GM18508 (cell line): ENCODE data around the gene TXLNA.

Experiments
- ATAC-seq: cut with Tn5 transposase; IDR thresholded peaks from one replicate; pipeline ENCODE4 v1.9.1; 2021; ENCODE audit warnings: moderate number of reproducible peaks; ENCODE audit not compliant: insufficient read depth, unreplicated experiment

The TXLNA gene

DNA sequence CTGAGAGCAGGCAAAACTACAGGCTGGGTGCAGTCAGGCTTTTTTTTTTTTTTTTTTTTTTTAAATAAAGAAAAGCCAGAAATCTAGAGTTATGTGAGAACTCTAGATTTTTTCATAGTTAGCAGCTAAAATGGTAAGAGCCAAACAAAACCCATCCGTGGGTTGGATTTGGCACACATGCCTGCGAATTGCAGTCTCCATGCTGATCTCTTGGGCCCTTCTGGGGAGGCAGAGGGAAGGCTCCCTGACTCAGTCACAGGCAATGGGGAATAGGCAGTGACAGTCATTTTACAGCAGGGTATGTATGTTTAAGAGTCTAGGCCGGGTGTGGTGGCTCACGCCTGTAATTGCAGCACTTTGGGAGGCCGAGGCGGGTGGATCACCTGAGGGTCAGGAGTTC, 2.6 kb downstream of the TXLNA start:
- no peak for ATAC-seq

GRCh38 chr1:32184650-32185049, 5.2 kb downstream of the TXLNA start:
- no peak for ATAC-seq

DNA sequence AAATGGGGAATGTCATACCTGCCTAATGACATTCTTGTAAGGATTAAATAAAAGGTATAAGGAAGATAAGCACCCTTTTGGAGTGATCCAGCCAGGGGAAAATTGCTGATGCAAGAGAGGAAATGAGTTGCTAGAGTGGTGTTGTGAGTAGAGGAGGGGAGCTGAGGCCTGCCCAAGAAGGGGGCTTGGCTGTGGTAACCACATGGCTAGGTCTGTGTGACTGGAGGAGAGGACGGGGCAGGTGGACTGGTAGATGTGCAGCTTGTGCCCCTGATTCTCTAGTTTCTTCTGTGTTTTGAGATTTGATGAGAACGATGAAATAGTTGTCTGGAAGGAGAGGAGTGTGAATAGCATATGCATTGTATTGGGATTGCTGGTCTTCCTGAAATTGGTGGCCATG, 6.6 kb downstream of the TXLNA start:
- ATAC-seq = no peak

DNA sequence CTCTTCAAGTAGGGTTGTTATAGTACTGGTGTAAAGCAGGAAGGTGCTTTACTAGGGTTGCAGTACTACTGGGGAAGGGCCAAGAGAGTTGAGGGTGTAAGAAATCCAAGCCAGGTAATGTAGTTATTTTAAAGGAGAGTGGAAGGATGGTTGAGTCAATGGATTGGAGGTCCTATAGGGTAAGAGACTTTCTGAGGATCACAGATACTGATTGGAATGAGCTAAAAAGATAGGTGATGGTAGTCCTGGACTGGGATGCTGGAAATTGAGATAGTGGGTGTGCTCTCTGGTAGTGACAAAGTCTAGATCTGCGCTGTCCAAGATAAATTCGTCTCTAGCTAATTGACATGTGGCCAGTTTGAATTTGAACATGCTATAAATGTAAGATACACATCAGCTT, 7.0 kb downstream of the TXLNA start:
- no peak for ATAC-seq

- no peak for ATAC-seq
Measured at GRCh38 chr1:32187850-32188249, 8.4 kb downstream of the TXLNA start.

- ATAC-seq = no peak
Measured at GRCh38 chr1:32192220-32192948, 12.9 kb downstream of the TXLNA start.

DNA sequence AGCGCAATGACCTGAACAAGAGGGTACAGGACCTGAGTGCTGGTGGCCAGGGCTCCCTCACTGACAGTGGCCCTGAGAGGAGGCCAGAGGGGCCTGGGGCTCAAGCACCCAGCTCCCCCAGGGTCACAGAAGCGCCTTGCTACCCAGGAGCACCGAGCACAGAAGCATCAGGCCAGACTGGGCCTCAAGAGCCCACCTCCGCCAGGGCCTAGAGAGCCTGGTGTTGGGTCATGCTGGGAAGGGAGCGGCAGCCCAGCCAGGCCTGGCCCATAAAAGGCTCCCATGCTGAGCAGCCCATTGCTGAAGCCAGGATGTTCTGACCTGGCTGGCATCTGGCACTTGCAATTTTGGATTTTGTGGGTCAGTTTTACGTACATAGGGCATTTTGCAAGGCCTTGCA, 15.5 kb downstream of the TXLNA start:
- no peak for ATAC-seq

- ATAC-seq = no peak
Measured at GRCh38 chr1:32195531-32195930, 16.1 kb downstream of the TXLNA start.

GRCh38 chr1:32195972-32196823, 16.7 kb downstream of the TXLNA start:
- ATAC-seq = no peak

- no peak for ATAC-seq
Measured at GRCh38 chr1:32197074-32197473, 17.6 kb downstream of the TXLNA start.

GRCh38 chr1:32197837-32198236, 18.4 kb downstream of the TXLNA start:
- no peak for ATAC-seq

- no peak for ATAC-seq
Measured at GRCh38 chr1:32198237-32199042, 19.0 kb downstream of the TXLNA start.

- no peak for ATAC-seq
Measured at GRCh38 chr1:32199043-32199716, 19.7 kb downstream of the TXLNA start.

- no peak for ATAC-seq
Measured at GRCh38 chr1:32199717-32200072, 20.2 kb downstream of the TXLNA start.

DNA sequence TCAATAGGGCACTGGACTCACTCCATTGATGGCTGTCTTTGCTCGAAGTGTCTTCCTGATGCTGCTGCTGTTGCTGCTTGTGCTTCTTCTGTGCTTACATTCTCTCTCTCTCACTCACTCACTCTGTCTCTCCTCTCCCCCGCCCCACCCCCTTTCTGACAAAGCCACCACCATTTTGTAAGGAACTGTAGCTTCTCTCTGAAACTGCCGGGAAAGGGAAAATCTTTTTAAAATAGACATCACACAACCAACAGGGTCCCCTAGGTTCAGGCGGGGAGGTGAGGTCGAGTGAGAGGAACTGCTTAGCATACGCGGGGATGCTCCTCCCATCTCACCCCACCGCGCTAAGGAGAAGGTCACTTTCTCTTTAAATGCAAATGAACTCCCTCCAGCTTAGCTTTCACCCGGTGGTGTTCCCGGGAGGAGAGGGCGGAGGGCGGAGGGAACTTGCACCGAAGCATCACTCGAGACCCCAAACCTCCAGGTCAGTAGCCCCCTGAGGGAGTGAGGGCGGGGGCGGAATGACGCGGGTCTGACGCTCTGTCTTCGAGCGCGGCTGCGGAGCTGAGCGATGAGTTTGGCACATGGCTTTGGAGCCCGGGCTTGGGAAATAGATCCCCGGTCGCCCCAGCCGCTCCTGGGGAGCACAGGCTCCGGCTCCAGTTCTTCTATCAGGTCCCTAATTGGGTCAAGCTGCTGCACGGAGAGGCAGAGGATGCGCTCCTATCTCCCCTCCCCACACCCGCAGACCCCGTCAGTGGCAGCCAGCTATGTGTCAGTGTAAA, 20.9 kb downstream of the TXLNA start, which contains the start of gene CCDC28B:
Gene CCDC28B, plus strand, starts transcription at position 370 of the 785 bp plus-strand sequence. CDS start 1,341 bp downstream, outside the sequence.
- no peak for ATAC-seq

- ATAC-seq = no peak
Measured at GRCh38 chr1:32201011-32201855, 21.8 kb downstream of the TXLNA start.

GRCh38 chr1:32204943-32205361, 25.5 kb downstream of the TXLNA start:
- ATAC-seq = no peak
